Heart left ventricle (tissue), 13 donors: Measurements from ENCODE around the gene AIF1.

Source experiments
- CTCF ChIP-seq, 12 donors: fragments of 200-600 bp; sonication (generic) in 4 of 12; IDR thresholded peaks; one replicate each; pipeline versions ENCODE4 v1.5.0 to v1.8.0; 2018 to 2022; ENCODE audit warnings: antibody characterized with exemption in 12 of 12, mild to moderate bottlenecking in 5 of 12
- POLR2A ChIP-seq, 2 donors: fragments of 450-650 bp; IDR thresholded peaks; one replicate each; pipeline ENCODE4 v1.6.1; 2017; ENCODE audit warnings: antibody characterized with exemption in 2 of 2, mild to moderate bottlenecking in 2 of 2, moderate library complexity in 2 of 2
- donor health status: ischemic (EF 13 %, LVEDD 7.1; RV severe dilation, severe dysfunction).
- donor health status: DM: no; HTN: yes; CAD: no.
- donor health status: DM: no; HTN: no; CAD: no.
- donor health status: ischemic (EF 25% LVEDD 6.9; RV normal size, moderate dysfunction).
- donor health status: ischemic (EF 25% LVEDD 5.7; RV mildly dilated, moderate dysfunction).
- donor health status: ischemic (EF 35%, LVEDD 5.7; RV mildly dilated, moderate dysfunction).
- donor health status: nonischemic (EF 11% LVEDD 7.7; RV severe dilation, severe dysfunction).
- donor health status: DM: yes; HTN: yes; CAD: no.
- donor health status: PGD.
- donor health status: ischemic (EF 29% LVEDD 5.4; RV normal size, mild dysfunction).
- donor health status: nonischemic (EF 23%, LVEDD 6.1; RV moderate dilation, normal function).

GRCh38 chr6:31662124-31662723 is 47.2 kb downstream of the AIF1 start:
- TF ChIP-seq CTCF (IDR thresholded peaks at IDR 0.05) (no peak), POLR2A (IDR thresholded peaks at IDR 0.05) (no peak)
